Endothelial cell of umbilical vein (primary cell): Measurements from ENCODE around the gene EP400. TPM values are rescaled to one million over a fixed set of nuclear protein-coding genes. Genes with fewer than 3 reads are reported as not detected.

Experiments
- BruUV-seq: library from RNA; stranded (reverse); fragments of 400-500 nt; replicated peaks from 2 replicates; lab custom pipeline; 2021; lab: Mats Ljungman, UMichigan
- CTCF ChIA-PET: fragments of 300-600, 350-600 bp; sonication (Branson Sonifier 250); formaldehyde crosslinking; loops from one replicate; lab custom pipeline; 2021; ENCODE audit warnings: antibody characterized with exemption, inconsistent platforms; lab: Charles Lee
- POLR2A ChIA-PET: fragments of 300-600, 350-600 bp; sonication (Branson Sonifier 250); formaldehyde crosslinking; loops from one replicate; lab custom pipeline; 2021; ENCODE audit warnings: antibody characterized with exemption, inconsistent platforms; lab: Charles Lee
- DNase-seq: peaks from one replicate; pipeline ENCODE4 v3.0.0-alpha.2; 2011; ENCODE audit warnings: low read depth, low spot score
- FAIRE-seq: peaks from 2 replicates; lab custom pipeline; 2011; peaks lifted over from hg19 to GRCh38; lab: Jason Lieb, UNC
- H2AFZ ChIP-seq: 2 replicates; pipeline ENCODE4 v1.6.0; 2012; ENCODE audit warnings: low read depth, low read length, control low read depth, inconsistent platforms
- H3K27ac ChIP-seq: 2 replicates; pipeline ENCODE4 v1.5.1; 2011; ENCODE audit warnings: low read depth, mild to moderate bottlenecking, control low read depth, low read length, moderate library complexity; ENCODE audit not compliant: insufficient read depth
- H3K27me3 ChIP-seq, 2 experiments: 2 replicates each; pipeline versions ENCODE4 v1.6.0 to v1.6.1; 2011; ENCODE audit warnings: low read length in 2 of 2, mixed read lengths in 1 of 2; ENCODE audit not compliant: control insufficient read depth in 2 of 2, insufficient read depth in 2 of 2
- H3K36me3 ChIP-seq, 2 experiments: 2 replicates in 1 of 2; 3 replicates in 1 of 2; pipeline ENCODE4 v1.5.1; 2011; ENCODE audit warnings: low read length in 2 of 2, mild to moderate bottlenecking in 1 of 2, moderate library complexity in 1 of 2; ENCODE audit not compliant: control insufficient read depth in 2 of 2, insufficient read depth in 2 of 2; ENCODE audit errors: extremely low read depth in 1 of 2
- H3K4me1 ChIP-seq: 3 replicates; pipeline ENCODE4 v1.5.1; 2011; ENCODE audit warnings: mild to moderate bottlenecking, low read length; ENCODE audit not compliant: control insufficient read depth, insufficient read depth; ENCODE audit errors: extremely low read depth
- H3K4me2 ChIP-seq: 2 replicates; pipeline ENCODE4 v1.6.1; 2011; ENCODE audit warnings: low read length, control low read depth, mixed read lengths; ENCODE audit not compliant: insufficient read depth
- H3K4me3 ChIP-seq, 3 experiments: fragments of 200-600 bp in 1 of 3; sonication (generic), shearing (Covaris generic) in 1 of 3; replicated peaks in 1 of 3; 2 replicates each; pipeline ENCODE4 v1.5.1; 2011 to 2016; ENCODE audit warnings: control low read depth in 3 of 3, low read length in 3 of 3, mild to moderate bottlenecking in 2 of 3, inconsistent platforms in 1 of 3, low read depth in 1 of 3, moderate library complexity in 1 of 3; ENCODE audit not compliant: insufficient read depth in 1 of 3
- H3K79me2 ChIP-seq: 2 replicates; pipeline ENCODE4 v1.6.0; 2012; ENCODE audit warnings: low read length, inconsistent platforms; ENCODE audit not compliant: control insufficient read depth, insufficient read depth
- H3K9ac ChIP-seq: replicated peaks from 2 replicates; pipeline ENCODE3; 2011; ENCODE audit warnings: low read length, control low read depth; ENCODE audit not compliant: insufficient read depth; ENCODE audit errors: extremely low read depth
- H3K9me1 ChIP-seq: replicated peaks from 3 replicates; pipeline ENCODE4 v1.6.0; 2011; ENCODE audit warnings: mild to moderate bottlenecking, low read length; ENCODE audit not compliant: control insufficient read depth, insufficient read depth; ENCODE audit errors: extremely low read depth
- H3K9me3 ChIP-seq: replicated peaks from 2 replicates; pipeline ENCODE4 v1.5.1; 2012; ENCODE audit warnings: low read length, inconsistent platforms; ENCODE audit not compliant: control insufficient read depth, insufficient read depth
- H4K20me1 ChIP-seq: replicated peaks from 2 replicates; pipeline ENCODE3; 2011; ENCODE audit warnings: mild to moderate bottlenecking, low read length; ENCODE audit not compliant: control insufficient read depth, insufficient read depth; ENCODE audit errors: extremely low read depth
- EZH2 ChIP-seq: IDR thresholded peaks from 2 replicates; pipeline ENCODE4 v1.6.1; 2012; ENCODE audit warnings: borderline replicate concordance, low read depth, mild to moderate bottlenecking, moderate library complexity, low read length, inconsistent platforms; ENCODE audit not compliant: severe bottlenecking
- FOS ChIP-seq: IDR thresholded peaks from 2 replicates; pipeline ENCODE4 v1.6.1; 2011; ENCODE audit warnings: mild to moderate bottlenecking, low read length, moderate library complexity, borderline replicate concordance; ENCODE audit not compliant: insufficient read depth
- POLR2AphosphoS5 ChIP-seq: IDR thresholded peaks from 2 replicates; pipeline ENCODE4 v1.6.1; 2012; ENCODE audit warnings: low read depth, mild to moderate bottlenecking, control low read depth, low read length, moderate library complexity; ENCODE audit not compliant: insufficient read depth
- dilution Hi-C: fragments of 300-500 bp; cut with MboI; formaldehyde crosslinking; loops from one replicate; pipeline ENCODE4 v1.15.0; 2019; ENCODE audit warnings: low sequenced_read_pairs; ENCODE audit not compliant: extremely low pct_ligation_motif_present
- intact Hi-C: fragments of 100-400 bp; cut with micrococcal nuclease; formaldehyde crosslinking; loops from one replicate; pipeline ENCODE4 v1.10.0; 2022
- polyA plus RNA-seq, 4 experiments: library from polyadenylated mRNA; depleted of rRNA in 3 of 4; stranded (reverse) in 3 of 4; unstranded in 1 of 4; fragments of >200 nt; gene quantifications; 2 replicates each; pipeline versions ENCODE4 v1.2.1 to v1.2.3, GENCODE V29; 2011 to 2012; ENCODE audit warnings: missing spikeins in 1 of 4
- total RNA-seq: library from RNA; stranded (reverse); gene quantifications from 2 replicates; pipeline ENCODE4 v1.2.3, GENCODE V29; 2021
- TF ChIP-seq, protein P1 (sequence below), 2 donors: IDR thresholded peaks; 1 replicate in 1 of 2; 2 replicates in 1 of 2; pipeline ENCODE4 v1.5.1; 2011; ENCODE audit warnings: low read length in 2 of 2, mild to moderate bottlenecking in 2 of 2, moderate library complexity in 2 of 2, control low read depth in 1 of 2, inconsistent platforms in 1 of 2, low read depth in 1 of 2; ENCODE audit not compliant: insufficient read depth in 1 of 2; ENCODE audit errors: extremely low read depth in 1 of 2

The EP400 gene
- total and polyA plus RNA-seq, 2 donors (not counting 3 experiments of a cell fraction or from before 2014, with no cell fraction given) = 9.0 to 57.7 TPM

DNA sequence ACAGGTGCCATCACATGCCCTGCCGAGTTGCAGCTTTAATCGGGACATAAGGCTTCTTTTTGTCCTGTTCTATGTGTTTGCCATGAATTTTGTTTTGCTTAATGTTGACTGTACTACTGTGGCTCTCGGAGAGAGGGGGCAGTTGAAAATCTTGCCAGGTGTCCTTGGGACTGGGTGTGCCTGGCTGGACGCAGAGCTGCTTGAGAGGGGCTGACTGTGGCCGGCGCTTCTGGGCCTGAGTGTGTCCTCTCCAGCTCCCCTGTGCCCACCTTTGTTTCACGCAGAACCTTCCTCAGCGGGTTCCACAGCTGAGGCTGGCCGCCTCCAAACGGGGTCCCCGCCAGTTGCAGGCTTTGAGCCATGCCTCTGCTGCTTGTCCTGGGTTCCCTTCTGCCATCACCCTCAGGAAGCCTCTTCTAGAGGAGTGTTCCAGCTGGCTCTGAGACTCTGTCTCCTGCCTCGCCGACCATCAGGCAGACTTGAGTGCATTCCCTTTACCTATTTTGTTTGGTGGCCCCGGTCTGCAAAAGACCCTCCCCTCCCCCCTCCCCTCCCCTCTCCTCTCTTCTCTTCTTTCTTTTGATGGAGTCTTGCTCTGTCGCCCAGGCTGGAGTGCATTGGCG lies 144.6 kb downstream of the EP400 start:
- no peaks in the 10 kb centered on the region for H4K20me1 ChIP-seq
- ChIA-PET CTCF (no interaction called here), POLR2A (no interaction called here)
- no peak for DNase-seq
- TF ChIP-seq FOS (no peak), POLR2AphosphoS5 (no peak), EZH2 (no peak)
- TF ChIP-seq, protein P1, sequence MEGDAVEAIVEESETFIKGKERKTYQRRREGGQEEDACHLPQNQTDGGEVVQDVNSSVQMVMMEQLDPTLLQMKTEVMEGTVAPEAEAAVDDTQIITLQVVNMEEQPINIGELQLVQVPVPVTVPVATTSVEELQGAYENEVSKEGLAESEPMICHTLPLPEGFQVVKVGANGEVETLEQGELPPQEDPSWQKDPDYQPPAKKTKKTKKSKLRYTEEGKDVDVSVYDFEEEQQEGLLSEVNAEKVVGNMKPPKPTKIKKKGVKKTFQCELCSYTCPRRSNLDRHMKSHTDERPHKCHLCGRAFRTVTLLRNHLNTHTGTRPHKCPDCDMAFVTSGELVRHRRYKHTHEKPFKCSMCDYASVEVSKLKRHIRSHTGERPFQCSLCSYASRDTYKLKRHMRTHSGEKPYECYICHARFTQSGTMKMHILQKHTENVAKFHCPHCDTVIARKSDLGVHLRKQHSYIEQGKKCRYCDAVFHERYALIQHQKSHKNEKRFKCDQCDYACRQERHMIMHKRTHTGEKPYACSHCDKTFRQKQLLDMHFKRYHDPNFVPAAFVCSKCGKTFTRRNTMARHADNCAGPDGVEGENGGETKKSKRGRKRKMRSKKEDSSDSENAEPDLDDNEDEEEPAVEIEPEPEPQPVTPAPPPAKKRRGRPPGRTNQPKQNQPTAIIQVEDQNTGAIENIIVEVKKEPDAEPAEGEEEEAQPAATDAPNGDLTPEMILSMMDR (IDR thresholded peaks at IDR 0.05; ENCODE audit: extremely low read depth in 1 of 2, insufficient read depth in 1 of 2, low read depth in 1 of 2, low read length in 2 of 2) = no peak
- H3K4me2 ChIP-seq = no peak overlapping the region
- H3K79me2 ChIP-seq = peaks cover 12% of the 10 kb centered on the region
- H3K4me3 ChIP-seq = no peak overlapping the region
- H3K9me3 ChIP-seq = no peaks in the 10 kb centered on the region
- dilution Hi-C loops (no loop called here), intact Hi-C loops (no loop called here)
- no peaks in the 10 kb centered on the region for H3K27me3 ChIP-seq
- no peak overlapping the region for H3K9ac ChIP-seq
- no TSS peak for BruUV-seq
- no peak overlapping the region for H2AFZ ChIP-seq
- no peaks in the 10 kb centered on the region for H3K4me1 ChIP-seq
- peaks cover 0 to 4% of the 10 kb centered on the region in 2 experiments for H3K36me3 ChIP-seq
- no peaks in the 10 kb centered on the region for H3K9me1 ChIP-seq
- FAIRE-seq = no peak
- no peak overlapping the region for H3K27ac ChIP-seq
